GM21367 (cell line): ENCODE measurements around the gene COX6A1.
"Not testable (repeated sequence)": the region's sequence is repeated elsewhere in the genome, so short reads cannot be mapped to it uniquely, and the experiment has no call there.

ENCODE experiments used
- ATAC-seq: cut with Tn5 transposase; IDR thresholded peaks from one replicate; pipeline ENCODE4 v1.9.1; 2021; ENCODE audit not compliant: unreplicated experiment

The COX6A1 gene

DNA sequence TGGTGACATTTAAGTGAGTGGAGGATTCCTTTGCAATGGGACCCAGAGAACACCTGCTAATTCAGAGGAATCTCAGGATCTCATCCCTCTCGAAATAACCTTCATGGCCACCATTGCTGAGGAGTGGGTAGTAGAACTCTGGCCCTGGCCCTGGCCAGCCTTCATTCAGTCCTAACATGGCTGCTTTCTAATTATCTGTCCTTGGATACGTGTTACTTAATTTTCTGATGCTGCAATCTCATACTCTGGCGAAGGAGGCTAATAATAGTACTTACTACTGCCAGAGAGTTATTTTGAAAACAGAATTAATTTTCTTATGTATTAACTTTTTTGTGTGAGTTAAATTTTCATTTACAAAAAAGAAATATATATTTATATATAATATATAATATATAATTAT lies 12.1 kb upstream of the COX6A1 start:
- ATAC-seq = no peak

DNA sequence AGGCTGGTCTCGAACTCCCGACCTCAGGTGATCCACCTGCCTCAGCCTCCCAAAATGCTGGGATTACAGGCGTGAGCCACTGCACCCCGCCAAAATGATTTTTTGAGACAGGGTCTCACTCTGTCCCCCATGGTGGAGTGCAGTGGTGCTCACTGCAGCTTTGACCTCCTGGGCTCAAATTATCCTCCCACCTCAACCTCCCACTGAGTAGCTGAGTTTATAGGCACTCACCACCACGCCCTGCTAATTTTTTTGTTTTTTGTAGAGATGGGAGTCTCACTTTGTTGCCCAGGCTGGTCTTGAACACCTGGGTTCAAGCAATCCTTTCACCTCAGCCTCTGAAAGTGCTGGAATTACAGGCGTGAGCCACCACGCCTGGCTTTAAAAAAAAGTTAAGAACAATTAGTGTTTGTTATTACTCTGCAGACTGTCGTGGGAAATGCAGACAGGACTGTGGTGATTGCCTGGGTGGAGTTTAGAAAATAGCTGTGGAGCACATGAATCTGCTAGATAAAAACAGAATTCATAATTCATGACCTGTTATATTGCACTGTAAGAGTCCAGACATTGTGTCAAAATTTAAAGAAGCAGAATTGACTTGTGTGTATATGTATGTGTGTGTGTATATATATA lies 9.2 kb upstream of the COX6A1 start:
- ATAC-seq = no peak

DNA sequence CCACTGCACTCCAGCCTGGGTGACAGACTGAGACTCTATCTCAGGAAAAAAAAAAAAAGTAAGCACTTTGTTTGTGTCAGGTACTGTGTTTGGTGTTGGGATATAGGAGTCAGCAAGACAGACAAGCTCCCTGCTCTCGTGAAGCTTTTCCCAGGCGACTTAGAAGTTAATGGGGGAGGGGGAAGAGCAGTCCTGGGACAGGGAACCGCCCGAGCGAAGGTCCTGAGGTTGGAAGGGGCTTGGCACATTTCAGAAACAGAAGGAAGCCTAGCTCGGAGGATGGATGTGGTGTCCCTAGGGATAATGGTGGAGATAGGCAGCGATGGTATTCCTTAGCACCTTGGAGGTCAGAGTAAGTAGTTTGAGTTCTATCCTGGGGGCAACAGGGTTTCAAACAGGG lies 8.5 kb upstream of the COX6A1 start:
- no peak for ATAC-seq

DNA sequence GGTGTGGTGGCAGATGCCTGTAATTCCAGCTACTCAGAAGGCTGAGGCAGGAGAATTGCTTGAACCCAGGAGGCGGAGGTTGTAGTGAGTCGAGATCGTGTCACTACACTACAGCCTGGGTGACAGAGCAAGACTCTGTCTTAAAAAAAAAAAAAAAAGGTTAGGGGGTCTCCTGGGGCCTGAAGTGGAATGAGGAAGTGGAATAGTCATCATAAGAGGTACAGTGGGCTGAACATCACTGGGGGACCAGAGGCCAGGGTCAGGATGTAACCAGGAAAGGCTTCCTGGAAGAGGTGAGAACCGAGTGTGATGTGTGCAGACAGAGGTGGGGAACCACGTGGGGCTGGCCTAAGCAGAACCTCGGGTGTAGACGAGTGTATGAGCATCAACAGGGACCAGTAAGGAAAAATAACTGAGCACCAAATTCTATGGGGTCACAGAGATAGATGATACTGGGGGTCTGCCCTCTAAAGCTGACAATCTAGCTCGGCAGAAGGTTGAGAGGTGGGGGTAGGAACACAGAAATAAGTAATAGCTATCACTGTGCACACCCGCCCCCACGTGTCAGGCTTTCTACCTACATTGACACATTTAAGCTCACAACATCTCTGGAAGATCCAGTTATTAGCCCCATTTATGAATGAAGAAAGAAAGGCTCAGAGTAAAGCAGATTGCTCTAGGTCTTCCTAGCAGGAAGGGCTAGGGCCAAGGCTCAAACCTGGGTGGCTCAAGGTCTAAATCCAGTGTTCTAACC lies 5.0 kb upstream of the COX6A1 start:
- ATAC-seq = no peak

DNA sequence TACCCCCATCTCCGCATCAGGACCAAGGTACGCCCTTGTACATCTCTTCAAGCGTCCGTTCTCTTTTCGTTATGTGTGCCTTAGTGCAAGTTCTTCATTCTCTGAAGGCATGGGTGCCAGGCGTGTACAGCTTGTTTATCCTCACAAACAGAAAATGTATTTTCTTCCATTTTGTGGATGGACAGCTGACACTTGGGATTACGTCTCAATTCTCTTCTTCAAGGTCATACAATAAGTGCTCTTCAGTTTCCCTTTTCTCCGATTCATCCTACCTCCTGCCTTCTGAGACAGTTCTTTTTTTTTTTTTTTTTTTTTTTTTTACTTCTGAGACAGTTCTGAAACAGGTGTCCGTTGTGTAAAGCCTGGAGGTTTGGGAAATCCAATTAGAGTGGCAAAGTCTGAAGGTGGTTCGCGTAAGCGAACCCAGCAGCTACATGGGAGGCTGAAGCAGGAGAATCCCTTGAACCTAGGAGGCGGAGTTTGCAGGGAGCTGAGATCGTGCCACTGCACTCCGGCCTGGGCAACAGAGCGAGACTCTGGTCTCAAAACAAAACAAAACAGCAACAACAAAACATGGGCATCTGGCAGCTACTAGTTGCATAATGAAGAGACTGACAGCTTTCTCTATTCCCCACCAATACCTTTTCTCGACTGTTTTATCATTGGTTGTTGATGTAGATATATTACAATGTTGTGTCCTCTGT lies 734 bp downstream of the COX6A1 start:
- ATAC-seq = no peak

DNA sequence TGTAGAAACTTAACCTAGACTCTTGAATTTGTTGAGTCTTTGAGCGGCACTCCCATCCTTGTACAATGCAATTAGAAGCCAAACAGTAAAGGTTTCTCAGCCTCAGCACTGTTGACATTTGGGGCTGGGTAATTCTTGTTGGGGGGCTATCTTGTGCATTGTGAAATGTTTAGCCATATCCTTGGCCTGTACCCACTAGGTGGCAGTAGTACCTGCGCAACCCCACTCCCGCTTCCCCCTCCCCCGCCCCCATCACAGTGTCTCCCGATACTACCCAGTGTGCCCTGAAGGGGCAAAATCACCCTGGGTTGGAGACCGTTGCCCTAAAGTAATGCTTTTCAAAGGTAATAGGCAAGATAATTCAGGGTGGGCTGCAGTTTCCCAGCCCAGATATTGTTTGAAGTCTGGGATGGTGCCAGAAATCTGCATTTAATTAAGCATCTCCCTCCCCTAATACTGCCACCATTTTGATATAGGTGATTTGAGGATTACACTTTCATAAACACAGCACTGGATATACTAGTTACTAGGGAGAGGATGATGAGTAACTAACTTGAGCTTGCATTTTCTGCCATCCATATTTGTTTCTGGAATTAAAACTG lies 1.8 kb downstream of the COX6A1 start:
- no peak for ATAC-seq

DNA sequence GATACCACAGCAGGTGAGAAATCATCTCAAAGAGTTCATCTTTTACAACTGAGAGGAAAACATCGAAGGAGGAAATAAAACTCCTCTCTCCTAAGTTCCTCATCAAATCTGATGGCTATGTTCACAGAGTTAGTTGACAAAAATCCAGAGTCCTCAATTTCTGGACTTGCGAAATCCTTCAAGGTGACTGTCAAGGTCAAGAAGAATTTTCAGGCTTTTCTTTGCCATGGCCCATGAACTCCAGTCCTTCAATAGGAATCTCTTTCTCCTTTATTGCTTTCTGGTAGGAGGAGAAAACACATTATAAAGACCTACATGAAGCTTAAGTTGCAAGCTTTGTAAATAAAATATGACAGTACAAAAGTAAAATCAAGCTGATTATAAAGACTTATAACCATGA lies 6.8 kb downstream of the COX6A1 start:
- no peak for ATAC-seq

DNA sequence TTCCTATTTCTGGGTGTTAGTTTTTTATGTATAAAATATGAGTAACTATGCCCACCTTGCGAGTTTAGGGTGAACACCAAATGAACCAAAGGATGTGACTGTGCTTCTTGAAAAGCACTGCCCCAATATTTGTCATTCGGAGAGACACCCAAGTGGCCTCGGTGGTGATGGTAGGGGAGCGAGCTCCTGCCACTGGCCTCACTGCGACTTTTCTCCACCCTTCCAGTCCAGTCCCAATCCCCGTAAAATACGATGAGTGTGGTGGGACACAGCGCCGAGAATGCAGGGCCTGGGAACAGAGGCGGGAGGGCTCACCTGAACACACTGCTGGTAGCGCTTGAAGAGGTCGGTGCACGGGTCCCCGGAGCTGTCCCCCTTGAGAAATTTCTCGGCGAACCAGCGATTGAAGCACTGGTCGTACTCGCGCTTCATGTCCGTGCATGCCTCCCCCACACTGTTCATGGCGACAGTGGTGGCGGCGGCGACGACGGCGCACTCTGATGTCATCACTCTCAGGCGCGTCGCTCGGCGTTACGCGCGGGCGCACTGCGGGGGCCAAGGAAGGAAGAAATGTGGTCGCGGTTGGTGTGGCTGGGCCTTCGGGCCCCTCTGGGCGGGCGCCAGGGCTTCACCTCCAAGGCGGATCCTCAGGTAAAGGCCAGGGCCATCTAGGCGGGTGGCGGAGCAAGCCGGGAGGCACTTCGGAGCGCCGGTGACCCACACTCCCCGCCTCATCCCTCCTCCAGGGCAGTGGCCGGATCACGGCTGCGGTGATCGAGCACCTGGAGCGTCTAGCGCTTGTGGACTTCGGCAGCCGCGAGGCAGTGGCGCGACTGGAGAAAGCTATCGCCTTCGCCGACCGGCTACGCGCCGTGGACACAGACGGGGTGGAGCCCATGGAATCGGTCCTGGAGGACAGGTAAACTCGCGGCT lies 8.3 kb downstream of the COX6A1 start, which contains the start of the genes GATC and TRIAP1:
Gene GATC (plus strand): TSS at position 534 of the 933 bp plus-strand sequence. CDS start 37 bp downstream, at position 571.
Gene TRIAP1 (minus strand): TSS at position 474 of the 933 bp plus-strand sequence. CDS start 12 bp downstream, at position 462.
- ATAC-seq = peak; percentile 74

DNA sequence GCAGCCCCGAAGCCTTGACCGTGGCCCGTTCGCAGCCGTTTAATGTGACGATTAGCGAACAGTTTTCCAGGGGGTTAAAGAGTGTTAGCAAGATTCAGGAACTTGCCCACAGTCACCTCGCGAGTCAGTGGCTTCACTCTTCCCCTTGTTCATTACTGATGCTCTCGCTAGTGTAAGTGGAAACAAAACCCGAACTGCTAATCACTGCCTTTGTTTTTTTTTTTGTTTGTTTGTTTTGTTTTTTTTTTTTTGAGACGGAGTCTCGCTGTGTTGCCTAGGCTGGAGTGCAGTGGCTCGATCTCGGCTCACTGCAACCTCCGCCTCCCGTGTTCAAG lies 8.9 kb downstream of the COX6A1 start:
- ATAC-seq = not testable (repeated sequence)

DNA sequence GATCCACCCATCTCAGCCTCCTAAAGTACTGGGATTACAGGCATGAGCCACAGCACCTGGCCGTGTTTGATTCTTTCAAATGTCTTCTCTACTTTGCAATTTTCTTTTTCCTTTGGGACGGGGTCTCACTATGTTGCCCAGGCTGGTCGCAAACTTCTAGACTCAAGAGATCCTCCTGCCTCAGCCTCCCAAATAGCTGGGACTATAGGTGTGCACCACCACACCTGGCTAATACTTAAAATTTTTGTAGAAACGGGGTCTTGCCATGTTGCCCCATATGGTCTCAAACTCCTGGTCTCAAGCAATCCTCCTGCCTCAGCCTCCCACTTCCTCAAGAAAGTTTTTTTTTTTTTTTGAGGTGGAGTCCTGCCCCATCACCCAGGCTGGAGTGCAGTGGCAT lies 10.1 kb downstream of the COX6A1 start:
- no peak for ATAC-seq

DNA sequence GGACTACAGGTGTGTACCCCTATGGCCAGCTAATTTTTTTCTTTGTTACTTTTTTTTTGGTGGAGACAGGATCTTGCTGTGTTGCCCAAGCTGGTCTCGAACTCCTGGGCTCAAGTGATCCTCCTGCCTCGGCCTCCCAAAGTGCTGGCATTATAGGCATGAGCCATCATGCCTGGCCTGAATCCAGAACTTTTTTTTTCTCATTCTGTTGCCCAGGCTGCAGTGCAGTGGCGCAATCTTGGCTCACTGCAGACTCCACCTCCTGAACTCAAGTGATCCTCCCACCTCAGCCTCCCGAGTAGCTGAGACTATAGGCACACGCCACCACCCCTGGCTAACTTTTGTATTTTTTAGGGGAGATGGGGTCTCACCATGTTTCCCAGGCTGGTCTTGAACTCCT lies 14.6 kb downstream of the COX6A1 start:
- ATAC-seq = not testable (repeated sequence)

DNA sequence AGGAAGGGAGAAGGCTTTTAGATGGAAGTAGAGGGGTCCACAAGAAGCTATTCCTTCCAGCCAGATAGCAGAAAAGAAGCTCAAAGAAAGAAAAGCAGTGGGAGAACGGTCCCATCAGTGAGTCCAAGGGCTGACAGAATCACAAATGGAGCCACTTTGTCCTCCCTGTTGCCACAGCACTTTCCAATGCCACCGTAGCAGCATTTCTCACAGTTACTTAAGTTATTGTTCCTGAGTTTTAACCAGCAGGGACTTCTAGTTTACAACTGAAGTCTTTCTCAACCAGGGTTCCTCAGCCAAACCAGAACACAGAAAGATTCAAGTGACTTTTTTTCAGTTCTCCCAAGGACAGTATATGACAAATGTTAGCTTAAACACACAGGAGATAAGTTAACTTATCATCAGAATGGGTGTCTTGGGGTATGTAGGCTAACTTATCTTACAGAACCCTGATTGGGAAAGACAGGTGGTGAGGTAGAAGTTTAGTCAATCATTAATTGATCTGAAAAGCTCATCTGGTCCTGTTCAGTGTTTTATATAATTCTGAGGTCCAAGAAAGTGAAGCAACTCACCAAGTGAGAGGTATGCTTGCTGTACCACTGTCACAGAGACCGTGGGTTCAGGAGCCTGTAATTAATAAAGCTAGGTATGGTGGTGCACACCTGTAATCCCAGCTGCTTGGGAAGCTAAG lies 15.3 kb downstream of the COX6A1 start:
- no peak for ATAC-seq

DNA sequence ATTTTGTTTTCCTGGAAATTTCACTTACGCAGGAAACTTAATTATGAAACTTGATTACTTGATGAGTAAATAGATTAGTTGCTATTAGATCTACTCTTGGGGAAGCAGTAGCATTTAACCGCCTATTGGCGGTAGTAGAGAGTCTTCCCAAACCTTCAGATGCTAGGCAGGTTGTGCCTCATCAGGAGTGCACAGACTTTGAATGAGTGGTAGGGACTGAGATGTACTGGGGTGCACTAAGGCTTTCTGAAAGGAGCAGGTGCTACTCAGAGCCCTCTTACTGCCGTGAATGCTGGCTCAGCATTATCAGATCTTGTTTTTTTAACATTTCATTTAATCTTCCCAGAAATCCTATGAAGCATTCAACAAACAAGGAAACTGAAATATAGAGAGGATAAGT lies 16.1 kb downstream of the COX6A1 start:
- ATAC-seq = no peak

DNA sequence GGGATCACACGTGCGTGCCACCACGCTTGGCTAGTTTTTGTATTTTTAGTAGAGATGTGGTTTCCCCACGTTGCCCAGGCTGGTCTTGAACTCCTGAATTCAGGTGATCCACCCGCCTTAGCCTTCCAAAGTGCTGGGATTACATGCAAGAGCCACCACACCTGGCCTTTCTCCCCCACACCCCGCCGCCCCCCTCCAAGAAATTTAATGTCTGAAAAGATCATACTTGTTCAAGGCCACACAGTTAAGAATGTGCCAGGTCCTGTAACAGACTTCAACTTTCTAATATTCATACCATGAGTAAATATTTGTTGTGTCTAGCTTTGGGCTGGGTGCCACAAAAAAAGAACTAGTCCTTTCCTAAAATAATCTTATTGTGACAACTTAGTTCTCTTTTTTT lies 17.4 kb downstream of the COX6A1 start:
- ATAC-seq = no peak

DNA sequence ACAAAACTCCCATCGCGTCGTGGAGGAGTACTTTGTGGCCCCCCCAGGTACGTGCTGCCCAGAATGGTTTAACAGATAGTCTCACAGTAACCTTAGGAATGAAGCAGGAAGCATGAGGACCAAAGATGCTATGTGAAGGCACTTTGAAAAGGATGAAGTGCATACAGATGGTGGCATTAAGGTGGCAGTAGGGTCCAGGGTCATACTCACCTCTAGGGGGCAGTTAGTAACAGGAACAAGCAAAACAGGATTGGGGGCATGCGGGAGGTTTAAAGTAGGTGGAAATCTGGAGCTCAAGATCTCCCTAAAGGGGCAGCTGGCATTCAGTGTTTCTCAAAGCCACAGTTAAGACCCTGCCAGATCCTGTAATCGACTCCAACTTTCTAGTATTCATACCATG lies 19.2 kb downstream of the COX6A1 start:
- ATAC-seq = no peak

DNA sequence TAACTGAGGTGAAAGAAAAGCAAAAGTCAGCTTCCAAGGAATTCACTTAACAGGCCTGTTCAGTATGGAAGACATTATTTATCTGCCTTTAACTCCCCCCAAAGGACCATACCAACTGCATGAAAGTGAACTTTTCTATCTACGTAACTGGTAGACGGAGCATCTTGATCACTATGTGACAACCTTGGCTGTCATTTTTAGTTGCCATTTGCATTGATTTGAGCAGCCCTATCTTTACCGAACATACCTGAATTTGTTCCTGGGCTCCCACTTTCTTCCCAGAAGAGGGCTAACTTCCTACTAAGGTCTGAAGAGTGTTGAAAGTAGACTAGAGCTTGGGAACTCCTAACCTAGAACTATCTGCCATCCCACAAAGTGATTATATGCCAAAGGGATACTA lies 22.2 kb downstream of the COX6A1 start:
- no peak for ATAC-seq

DNA sequence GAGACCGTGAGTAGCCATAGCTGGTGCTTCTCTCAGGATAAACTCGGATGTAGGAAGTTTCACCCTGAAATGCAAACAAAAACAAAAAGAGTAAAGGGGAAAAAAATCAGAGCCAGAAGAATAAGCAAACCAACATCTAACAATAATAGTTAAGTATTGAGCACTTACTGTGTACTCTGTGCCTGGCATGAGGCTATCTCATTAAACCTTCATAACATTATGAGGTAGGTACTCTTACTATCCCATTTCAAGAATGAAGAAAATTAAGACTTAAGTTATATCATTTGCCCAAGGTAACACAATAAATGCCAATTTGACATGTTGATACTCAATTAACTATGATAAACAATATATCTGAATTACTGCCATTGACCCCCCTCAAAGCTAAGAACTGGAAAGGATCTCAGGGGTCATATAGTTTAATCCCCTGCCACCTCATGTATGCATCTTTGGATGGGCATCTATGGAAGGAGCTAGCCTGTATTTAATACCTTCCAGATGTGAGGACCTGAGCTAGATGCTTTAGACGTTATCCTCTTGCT lies 24.3 kb downstream of the COX6A1 start:
- ATAC-seq = no peak

DNA sequence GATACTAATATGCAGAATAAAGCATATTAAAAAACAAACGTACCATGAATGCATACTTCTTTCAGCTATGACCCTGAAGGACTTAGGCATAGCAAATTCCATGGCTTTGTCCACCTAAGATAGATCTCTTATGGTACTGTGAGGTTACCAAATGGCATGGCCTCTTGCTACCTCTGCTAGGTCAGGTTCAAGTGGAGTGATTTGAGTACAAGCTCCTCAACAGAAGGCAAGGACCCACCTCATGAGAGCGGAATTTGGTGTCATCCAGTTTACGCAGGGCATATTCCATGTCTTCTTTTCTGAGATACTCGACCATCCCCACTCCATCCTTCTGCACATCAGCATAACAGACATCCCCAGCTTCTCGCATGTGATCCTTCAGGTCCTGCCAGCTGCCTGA lies 25.8 kb downstream of the COX6A1 start:
- ATAC-seq = no peak

DNA sequence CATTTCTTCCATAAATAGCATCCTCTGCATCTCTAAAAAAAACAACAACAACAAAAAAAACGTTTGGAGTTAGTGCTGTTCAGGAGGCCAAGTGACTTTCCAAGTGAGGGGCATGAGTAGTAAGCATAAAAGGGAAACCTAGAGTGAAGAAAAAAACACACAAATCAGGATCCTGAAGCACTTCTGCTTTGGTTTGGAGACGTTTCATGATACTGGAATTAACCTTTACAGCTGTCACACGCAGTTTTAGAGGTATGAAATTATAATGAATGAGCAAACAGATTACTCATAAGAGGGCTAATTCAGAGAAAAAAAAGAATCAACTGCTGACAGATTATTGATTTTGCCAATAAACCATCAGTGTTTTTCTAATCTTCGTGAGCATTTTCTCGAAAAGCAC lies 27.8 kb downstream of the COX6A1 start:
- ATAC-seq = no peak
